NCI-H526 treated with DMSO at 0.1 percent for 48 hours (cell line): ENCODE measurements around the gene TRAF1.
"Not testable (repeated sequence)": the region's sequence is repeated elsewhere in the genome, so short reads cannot be mapped to it uniquely, and the experiment has no call there.

Source experiments
- DNase-seq: peaks from one replicate; lab custom pipeline; 2025; lab: John Stamatoyannopoulos, UW

Gene TRAF1

GRCh38 chr9:120926397-120926928 lies at the start of gene TRAF1:
TSS of gene TRAF1 (minus strand) at chr9:120926796. CDS start at chr9:120926075, 721 bp downstream.
- DNase-seq = no peak

GRCh38 chr9:120974921-120975320 lies 48.3 kb upstream of the TRAF1 start:
- DNase-seq = no peak

- DNase-seq = no peak
These were observed 47.6 kb upstream of the TRAF1 start for GRCh38 chr9:120974181-120974580.

DNA sequence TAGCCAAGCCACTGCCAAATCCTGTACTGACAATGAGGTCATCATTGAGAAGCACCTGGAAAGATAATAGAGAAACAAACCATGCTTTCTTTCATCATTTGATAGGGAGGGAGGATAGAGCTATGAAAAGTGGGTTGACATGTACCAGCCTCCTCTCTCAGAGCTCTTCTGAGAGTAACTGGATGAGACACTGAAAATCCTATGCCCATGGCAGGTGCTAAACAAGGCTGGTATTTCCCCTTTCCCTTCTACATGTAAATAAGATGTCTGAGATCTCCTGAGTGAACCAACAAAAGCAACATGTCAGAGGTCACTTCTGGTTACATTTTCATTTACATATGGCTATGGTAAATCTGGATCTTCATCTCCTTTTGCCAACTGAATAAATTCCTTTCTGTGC lies 45.3 kb upstream of the TRAF1 start:
- DNase-seq = no peak

DNA sequence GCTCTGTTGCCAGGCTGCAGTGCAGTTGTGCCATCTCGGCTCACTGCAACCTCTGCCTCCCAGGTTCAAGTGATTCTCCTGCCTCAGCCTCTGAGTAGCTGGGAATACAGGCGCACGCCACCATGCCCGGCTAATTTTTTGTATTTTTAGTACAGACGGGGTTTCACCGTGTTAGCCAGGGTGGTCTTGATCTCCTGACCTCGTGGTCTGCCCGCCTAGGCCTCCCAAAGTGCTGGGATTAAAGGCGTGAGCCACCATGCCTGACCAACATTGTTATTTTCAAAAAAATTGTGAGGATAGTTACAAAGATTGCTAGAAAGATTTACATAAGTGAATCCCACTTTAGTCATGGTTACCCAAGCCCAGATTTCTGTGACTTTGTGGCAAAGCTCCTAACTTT lies 44.9 kb upstream of the TRAF1 start:
- DNase-seq = not testable (repeated sequence)

DNA sequence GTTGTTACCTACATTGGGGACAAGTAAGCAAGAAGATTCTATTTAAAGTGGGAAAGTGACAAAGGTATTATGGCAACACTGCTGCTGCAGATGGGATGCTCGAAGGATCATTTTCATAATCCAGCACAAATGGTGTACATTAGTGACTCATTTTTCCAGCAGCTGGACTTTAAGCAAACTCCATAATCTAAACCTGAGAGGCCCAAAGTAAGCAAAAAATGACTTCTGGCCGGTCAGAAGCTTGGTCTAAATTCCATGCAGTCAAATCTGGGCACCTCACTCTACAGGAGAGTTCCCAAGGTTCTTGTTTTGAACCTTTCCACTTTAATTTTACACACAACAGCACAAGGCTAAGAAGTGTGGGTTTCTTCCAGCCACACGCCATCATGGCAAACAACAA lies 43.6 kb upstream of the TRAF1 start:
- no peak for DNase-seq

GRCh38 chr9:120966013-120966369 lies 39.4 kb upstream of the TRAF1 start:
- no peak for DNase-seq

DNA sequence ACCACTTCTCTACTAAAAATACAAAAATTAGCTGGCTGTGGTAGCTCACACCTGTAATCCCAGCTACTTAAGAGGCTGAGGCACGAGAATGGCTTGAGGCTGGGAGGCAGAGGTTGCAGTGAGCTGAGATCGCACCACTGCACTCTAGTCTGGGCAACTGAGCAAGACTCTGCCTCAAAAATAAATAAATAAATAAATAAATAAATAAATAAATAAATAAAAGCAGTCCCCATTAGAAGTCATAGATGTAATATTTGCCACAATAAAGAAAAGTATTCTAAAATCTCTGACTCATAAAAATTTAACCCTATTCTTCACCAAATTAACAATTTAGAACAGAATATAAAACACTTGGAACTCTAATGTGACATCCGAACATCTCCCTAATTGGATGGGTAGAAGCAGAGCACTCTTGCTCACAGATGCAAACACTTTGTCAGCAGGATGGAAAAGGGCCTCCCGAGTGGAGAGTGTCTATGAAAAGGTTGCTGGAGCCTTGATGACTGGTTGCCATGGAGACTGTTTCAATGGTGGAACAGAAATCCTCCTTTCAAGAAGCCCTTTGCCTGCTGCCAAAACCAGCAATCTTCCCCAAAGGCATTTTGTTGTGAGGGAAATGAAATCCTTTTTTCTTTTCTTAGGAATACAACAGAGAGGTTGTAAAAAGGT lies 38.9 kb upstream of the TRAF1 start:
- DNase-seq = no peak

DNA sequence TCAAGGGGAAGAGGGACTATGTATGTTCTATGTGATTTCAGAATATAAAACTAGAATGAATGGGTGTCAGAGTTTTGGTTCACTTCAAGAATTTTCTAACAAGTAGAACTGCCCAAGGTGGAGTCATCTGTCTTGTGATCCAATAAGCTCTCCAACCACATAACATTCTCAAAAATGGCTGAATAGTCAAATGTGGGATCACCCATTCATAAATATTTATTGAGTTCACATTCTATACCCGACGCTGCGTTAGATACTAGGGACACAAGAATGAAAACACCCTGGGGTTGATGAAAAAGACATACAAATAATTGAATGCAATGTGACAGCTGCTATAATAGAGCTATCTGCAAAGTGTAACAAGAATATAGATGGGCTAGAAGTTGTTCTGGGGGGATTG lies 35.3 kb upstream of the TRAF1 start:
- DNase-seq = no peak

DNA sequence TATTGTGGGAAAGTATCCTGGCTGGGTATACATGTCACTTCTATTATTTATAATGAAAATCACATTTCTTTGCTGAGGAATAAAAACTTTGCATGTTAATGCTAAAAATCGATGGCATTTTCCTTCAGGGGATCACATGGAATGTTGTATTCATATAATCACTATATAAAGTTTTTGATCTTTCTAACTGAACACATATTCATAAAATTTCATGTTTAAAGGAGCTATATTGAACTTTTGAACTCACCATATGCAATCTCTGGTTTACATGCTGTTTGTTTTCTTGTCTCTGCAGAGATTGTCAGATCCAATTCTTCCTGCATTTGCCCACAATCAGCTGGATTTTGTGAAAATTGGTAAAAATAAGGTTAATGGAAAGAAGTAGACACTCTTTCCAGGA lies 33.4 kb upstream of the TRAF1 start:
- DNase-seq = no peak

DNA sequence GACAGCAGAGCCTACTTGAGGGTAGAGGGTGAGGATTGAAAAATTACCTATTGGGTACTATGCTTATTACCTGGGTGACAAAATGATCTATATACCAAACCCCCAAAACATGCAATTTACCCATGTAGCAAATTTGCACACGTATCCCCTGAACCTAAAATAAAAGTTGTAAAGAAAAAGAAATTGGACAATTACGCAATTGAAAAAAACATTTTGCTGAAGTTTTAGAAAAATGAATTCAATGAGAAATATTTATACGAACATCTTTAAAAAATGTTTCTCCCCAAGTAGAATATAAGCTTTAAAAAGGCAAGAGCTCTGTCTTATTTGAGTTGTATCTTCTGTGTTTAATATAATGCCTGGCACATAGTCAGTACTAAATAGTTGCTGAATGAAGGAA lies 30.3 kb upstream of the TRAF1 start:
- no peak for DNase-seq

DNA sequence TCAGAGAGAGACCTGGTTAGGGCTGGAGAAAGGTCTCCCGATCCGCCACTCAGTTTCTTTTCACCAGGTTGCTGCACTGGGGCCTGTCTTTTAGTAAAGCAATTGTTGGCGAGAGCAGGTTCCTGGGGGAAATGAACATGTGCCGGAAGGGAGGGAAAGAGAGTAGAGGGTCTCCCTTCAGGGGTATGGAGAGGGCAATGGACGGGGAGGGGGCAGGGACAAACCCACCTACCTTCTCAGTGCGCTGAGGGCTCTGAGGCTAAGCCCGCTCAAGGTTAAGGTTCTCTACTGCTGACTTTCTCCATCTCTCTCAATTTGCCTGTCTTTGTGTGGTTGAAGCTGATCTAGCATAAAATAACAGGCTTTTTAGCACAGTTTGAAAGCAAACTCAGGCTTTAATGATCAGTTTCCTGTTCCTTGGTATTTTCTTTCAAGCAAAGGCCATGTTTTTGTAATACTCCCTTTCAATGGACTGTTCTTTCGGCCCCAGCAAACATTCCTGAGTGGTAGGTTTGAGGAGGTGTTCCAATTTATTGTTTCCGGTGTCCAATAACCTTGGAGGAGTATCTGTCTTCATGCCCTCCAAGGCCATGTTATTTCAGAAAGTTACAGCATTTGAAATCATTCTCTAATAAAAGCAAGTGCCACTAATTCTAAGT lies 25.5 kb upstream of the TRAF1 start:
- no peak for DNase-seq

DNA sequence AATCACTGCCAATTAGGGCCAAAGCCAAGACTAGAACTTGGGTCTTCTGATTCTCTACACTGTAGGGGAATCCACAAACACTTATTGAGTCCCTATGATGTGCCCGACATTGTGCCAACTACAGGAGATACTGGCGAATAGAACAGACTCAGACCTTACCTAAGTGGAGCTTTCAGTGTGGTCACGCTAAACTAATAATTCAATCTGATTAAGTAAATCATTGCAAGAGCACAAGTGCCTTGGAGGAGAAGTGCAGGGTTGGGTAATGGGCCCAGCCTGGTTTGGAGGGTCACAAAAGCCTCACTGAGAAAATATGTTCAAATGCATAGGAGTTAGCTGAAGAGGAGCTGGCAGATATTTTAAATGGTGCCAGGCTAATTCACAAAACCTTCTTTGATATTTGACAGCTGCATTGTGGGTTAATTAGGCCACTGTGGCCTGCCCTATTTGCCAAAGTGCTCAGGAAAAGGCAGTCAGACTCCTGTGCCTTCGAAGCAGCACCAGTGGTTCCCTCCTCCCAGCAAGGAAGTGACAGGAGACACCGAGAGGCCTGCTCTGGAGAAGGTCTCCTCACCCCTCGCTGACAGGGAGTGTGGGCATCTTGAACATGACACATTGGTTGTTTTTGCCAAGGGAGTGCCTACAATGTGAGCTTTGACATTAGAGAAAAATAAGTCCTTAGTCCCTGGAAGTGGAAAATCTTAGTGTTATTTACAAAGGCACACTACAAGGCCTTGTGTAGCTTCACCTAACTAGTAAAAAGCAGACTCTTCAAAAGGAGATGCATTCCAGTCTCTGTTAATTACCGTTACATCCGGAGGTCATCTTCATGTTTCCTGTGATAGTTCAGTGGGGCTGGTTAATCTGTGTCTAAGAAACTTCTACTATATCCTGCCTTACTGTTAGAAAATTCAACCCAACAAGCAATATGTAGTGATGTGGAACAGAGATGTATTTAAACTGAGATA lies 24.1 kb upstream of the TRAF1 start:
- DNase-seq = no peak

- DNase-seq = no peak
These were observed 22.7 kb upstream of the TRAF1 start for GRCh38 chr9:120949290-120949689.

GRCh38 chr9:120948824-120949223 lies 22.2 kb upstream of the TRAF1 start:
- DNase-seq = no peak

GRCh38 chr9:120947222-120947621 lies 20.6 kb upstream of the TRAF1 start:
- no peak for DNase-seq

GRCh38 chr9:120946259-120946658 lies 19.7 kb upstream of the TRAF1 start:
- no peak for DNase-seq

DNA sequence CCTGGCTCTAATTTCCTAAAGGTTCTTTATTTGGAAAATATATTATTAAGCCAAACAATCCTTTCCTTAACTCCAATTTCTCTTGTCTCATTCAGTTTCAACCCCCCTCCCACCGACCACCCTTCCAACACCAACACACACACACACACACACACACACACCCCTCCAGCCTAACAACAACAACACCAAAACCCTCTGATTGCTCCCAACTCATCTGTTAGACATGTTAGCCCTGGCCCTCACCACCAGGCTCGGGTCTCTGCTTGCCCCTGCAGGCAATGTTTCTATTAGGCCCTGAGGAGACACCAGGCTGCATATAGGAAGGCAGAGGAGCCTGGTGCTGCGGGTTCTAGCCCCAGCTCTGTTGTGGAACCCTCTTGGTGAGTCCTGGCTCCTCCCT lies 18.4 kb upstream of the TRAF1 start:
- DNase-seq = no peak

DNA sequence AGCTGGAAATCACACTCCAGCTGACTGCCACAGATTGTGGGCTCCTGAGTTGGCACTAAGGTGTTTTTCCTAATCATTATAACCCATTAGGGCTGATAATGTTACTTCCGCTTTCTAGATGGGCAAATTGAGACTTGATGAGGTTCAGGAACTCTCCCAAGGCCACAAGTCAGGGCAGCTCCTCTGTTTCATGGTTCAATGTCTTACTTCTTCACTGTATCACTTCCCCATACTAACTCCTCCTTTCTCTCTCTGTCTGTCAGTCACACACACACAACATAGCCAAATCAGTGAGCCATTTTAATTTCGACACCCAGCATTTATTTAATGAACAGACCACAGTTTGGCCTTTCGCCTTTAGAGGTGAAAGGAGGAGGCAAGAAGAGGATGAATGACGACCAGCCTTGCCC lies 17.8 kb upstream of the TRAF1 start:
- no peak for DNase-seq

GRCh38 chr9:120942186-120943001 lies 15.8 kb upstream of the TRAF1 start:
- DNase-seq = no peak

DNA sequence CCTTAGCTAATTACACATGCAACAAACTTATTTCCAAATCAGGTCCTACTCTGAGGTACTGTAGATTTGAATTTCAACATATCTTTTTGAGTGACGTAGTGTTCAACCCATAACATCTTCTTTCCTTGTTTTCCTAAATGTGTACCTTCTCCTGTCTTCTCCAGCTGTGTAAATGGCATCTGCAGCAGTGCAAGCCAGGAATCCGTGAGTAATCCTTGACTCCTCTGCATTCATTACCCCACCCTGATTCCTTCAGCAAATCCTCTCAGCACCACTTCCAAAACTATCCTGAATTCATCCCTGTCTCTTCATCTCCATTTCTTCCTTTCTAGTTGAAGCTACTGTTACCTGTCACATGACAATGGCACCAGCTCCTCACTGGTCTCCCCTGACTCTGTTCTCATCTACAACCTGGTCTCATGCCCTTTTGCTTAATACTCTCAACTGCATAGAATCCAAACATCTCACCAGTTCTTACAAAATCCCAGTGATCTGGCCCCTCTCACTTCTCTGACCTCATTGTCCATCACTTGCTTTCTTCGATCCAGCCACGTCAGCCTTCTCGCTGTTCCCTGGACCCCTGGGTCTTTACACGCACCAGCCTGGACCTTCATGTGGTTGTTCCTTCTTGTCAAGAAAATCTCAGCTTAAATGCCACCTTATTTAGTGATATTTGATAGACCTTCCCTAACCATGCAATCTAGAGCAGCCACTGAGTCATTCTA lies 14.6 kb upstream of the TRAF1 start:
- no peak for DNase-seq
